HG02798 (cell line): Measurements from ENCODE around the gene AP2A1.

Source experiments
- ATAC-seq: cut with Tn5 transposase; IDR thresholded peaks from one replicate; pipeline ENCODE4 v1.9.1; 2021; ENCODE audit warnings: mild to moderate bottlenecking; ENCODE audit not compliant: unreplicated experiment, poor library complexity

Gene AP2A1

DNA sequence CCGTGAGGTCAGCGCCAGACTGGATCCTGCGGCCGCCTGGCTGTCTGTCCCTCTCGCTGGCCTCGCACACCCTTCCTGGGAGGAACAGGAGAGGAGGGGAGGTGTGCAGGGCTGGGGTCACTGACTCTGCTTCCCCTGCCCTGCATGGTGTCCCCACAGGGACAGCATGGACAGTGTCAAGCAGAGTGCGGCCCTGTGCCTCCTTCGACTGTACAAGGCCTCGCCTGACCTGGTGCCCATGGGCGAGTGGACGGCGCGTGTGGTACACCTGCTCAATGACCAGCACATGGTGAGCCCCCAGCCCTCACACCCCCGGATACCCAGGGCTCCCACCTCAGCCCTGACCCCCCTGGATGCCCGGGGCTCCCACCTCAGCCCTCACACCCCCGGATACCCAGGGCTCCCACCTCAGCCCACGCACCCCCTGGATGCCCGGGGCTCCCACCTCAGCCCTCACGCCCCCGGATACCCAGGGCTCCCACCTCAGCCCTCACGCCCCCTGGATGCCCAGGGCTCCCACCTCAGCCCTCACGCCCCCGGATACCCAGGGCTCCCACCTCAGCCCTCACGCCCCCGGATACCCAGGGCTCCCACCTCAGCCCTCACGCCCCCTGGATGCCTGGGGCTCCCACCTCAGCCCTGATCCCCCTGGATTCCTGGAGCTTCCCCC lies 25.1 kb downstream of the AP2A1 start:
- ATAC-seq, result no peak

DNA sequence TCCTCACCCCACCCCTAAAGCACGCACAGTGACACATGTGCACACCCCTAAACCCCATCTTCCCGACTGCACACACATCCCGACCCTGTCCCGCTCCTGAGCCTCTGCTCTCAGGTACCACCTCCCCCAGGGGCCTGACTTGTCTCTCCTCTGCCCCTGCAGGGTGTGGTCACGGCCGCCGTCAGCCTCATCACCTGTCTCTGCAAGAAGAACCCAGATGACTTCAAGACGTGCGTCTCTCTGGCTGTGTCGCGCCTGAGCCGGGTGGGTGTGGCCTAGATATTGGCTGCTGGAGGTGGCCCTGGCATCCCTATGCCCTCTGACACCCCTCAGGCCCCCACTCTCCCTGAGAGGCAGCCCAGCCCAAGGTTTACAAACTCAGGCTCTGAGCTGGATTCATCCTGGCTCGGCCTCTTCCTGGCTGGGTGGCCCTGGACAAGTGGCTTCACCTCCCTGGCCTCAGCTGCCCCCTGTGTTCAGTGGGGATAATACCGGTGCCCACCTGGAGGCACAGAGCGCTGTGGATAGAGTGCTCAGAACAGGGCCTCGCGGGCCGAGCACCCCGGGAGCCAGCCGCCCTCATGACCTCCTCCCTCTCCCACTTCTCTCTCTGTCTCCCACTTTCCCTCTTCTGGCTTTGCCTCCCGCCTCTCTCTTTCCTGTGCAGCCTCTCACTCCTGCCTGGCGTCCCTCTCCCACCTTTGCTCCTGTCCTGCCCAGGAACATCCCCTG lies 26.2 kb downstream of the AP2A1 start:
- ATAC-seq, result no peak

DNA sequence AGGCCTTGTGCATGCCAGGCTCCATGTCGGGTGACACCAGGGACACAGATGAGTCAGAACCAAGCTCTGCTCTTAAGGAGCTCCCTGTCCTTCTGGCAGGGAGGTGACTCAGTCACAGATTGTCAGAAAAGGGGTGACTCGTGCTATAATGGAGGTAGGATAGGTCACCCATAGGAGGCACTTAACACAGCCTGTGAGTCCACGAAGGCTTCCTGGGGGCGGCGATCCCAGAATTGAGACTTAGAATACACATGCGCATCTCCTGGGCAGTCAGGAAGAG lies 26.7 kb downstream of the AP2A1 start:
- ATAC-seq, result no peak

DNA sequence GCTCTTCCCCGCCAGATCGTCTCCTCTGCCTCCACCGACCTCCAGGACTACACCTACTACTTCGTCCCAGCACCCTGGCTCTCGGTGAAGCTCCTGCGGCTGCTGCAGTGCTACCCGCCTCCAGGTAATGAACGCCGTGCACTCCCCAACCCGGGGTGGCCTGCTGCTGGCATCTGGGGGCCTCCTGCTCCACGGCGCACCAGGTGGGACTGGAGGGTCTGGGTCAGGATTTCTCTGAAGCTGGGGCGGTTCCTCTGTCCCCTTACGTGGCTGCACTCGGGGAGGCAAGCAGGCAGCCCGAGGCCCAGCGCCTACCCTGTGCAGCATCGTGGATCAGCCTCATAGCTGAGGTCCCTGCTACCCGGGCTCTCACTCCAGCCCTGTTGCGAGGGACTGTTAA lies 28.8 kb downstream of the AP2A1 start:
- ATAC-seq, result no peak

DNA sequence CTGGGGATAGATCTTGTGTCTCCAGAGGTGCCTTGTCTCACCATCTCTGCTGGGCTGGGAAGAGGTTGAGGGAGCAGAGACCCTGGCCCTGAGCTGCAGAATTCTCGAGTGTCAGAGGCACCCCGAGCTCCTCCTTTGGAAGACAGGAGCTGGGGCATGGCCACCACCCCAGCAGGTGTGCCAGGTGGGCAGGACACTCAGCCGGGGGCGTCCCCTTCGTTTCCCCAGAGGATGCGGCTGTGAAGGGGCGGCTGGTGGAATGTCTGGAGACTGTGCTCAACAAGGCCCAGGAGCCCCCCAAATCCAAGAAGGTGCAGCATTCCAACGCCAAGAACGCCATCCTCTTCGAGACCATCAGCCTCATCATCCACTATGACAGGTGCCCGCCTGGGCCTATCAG lies 31.8 kb downstream of the AP2A1 start:
- no peak for ATAC-seq

DNA sequence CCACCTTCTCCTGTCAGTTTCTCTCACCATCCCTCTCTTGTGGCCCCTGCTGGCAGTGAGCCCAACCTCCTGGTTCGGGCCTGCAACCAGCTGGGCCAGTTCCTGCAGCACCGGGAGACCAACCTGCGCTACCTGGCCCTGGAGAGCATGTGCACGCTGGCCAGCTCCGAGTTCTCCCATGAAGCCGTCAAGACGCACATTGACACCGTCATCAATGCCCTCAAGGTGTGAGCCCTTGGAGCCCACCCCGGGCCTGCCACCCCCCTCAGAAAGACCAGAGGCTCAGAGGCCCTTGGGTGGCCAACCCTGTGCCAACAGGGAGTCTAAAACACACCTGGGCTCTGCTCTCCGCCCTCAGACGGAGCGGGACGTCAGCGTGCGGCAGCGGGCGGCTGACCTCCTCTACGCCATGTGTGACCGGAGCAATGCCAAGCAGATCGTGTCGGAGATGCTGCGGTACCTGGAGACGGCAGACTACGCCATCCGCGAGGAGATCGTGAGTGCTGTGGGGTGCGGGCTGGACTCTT lies 32.5 kb downstream of the AP2A1 start:
- no peak for ATAC-seq

DNA sequence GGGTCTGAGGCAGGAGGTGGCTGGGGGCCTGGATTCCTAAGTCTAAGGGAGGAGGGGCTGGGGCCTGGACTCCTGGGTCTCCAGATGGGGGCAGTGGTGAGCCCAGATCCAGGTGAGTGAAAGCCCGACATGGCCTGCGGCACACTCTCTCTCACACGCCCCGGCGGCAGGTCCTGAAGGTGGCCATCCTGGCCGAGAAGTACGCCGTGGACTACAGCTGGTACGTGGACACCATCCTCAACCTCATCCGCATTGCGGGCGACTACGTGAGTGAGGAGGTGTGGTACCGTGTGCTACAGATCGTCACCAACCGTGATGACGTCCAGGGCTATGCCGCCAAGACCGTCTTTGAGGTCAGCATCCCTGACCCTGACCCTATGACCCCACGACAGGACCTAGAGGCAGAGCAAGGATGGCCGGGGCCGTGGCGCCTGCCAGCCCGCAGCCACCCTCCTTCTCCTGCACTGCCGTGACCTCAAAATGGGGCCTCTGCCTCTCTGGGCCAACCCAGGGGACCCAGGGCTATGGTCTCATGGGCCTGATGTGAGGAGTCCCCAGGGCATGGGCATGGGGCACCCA lies 33.1 kb downstream of the AP2A1 start:
- ATAC-seq, result no peak

DNA sequence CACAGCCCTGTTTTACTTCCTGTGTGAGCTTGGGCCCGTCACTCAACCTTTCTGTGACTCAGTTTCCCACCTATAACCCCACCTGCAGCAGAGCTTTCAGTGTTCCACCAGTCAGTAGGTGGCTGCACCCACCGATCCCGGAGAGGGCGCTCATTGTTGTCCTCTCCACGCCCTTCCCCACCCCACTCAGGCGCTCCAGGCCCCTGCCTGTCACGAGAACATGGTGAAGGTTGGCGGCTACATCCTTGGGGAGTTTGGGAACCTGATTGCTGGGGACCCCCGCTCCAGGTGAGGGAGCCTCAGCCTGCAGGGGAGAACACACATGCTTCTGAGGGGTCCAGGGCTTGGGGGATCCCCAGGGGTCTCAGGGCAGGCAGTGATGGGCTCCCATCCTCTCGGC lies 34.0 kb downstream of the AP2A1 start:
- ATAC-seq, result no peak

DNA sequence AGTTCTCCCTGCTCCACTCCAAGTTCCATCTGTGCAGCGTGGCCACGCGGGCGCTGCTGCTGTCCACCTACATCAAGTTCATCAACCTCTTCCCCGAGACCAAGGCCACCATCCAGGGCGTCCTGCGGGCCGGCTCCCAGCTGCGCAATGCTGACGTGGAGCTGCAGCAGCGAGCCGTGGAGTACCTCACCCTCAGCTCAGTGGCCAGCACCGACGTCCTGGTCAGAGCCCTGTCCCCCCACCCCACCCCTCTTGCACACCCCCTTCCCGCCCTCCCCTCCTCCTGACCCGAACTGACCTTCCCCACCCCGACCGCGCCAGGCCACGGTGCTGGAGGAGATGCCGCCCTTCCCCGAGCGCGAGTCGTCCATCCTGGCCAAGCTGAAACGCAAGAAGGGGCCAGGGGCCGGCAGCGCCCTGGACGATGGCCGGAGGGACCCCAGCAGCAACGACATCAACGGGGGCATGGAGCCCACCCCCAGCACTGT lies 34.6 kb downstream of the AP2A1 start:
- no peak for ATAC-seq

DNA sequence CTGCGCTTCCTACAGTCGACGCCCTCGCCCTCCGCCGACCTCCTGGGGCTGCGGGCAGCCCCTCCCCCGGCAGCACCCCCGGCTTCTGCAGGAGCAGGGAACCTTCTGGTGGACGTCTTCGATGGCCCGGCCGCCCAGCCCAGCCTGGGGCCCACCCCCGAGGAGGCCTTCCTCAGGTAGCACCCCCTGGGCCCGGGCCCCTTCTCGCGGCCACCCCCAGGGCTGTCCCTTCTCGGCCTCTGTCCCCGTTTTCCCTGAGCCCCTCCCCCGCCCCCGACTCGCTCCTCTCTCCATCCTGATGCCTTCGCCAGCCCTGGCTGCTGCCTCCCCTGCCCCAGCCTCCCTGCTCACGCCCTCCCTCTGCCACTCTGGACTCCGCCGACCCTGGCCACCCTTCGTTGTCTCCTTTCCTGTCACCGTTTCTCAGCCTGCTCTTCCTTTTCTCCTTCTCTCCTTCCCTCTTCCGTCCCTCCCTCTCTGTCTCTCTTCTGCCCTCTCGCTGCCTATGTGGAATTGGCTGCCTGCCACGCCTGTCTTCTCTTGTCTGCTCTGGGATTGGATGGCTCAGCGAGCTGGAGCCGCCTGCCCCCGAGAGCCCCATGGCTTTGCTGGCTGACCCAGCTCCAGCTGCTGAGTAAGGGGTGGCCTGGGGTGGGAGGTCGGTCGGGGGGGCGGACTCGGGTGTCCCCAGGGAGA lies 35.3 kb downstream of the AP2A1 start:
- ATAC-seq, result no peak

DNA sequence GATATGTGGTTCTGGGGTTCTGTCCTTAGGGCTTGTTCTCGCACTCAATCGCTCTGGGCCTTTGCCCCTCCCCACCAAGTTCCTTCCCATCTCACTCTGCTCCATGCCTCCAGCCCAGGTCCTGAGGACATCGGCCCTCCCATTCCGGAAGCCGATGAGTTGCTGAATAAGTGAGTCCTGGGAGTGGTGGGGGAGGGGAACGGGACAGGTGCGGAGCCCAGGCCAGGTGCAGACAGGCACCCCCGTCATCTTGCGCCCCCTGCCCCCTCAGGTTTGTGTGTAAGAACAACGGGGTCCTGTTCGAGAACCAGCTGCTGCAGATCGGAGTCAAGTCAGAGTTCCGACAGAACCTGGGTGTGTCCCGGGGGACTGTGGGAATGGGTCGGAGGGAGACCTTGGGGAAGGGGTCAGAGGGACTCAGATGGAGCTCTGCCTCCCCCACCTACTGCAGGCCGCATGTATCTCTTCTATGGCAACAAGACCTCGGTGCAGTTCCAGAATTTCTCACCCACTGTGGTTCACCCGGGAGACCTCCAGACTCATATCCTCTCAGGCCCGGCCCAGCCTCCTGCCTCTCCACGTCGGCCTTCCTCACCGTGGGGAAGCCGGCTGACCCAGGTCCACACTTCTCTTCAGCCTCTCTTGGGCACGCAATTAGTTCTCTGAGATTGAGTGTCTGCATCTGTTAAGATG lies 36.2 kb downstream of the AP2A1 start:
- ATAC-seq, result no peak

DNA sequence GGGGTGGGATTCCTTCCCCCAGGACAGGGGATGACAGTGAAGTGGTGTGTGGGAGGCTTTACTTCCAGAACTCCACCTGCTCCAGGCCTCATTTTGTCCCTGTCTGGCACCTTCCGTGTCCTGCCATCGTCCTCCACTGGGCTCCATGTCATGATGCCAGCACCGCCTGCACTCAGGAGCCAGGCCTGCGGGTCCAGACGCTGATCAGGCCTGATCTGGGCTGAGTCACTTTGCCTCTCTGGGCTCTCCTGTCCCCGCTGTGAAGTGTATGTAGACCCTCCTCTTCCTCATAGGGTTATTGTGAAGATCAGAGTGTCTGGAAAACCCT lies 36.7 kb downstream of the AP2A1 start:
- no peak for ATAC-seq

DNA sequence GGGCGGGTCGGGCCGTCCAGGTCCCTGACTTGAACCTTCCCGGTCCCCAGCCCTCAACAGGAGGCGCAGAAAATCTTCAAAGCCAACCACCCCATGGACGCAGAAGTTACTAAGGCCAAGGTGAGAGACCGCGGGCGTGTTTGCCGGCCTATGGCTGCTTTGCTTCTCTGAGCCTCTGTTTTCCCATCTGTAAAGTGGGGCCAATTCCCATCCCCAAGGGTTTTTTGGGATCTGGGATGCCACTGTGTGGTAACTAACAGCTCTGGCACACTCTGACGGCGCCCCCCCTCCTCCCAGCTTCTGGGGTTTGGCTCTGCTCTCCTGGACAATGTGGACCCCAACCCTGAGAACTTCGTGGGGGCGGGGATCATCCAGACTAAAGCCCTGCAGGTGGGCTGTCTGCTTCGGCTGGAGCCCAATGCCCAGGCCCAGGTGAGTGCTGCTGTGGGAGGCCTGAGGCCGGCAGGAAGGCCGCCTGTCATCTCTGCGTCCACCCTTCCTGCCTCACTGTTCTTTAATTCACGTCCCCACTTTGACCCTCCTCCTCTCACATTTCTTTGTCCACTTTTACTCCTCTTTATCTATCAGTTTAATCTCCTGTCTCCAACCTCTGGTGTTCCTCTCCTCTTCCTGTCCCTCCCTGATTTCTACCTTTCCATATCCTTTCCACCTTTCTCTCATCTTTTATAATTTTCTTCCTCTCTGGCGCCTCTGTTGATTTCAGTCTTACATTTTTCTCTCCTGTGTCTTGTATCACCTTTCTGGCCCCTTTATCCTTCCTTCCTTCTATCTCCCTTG lies 39.2 kb downstream of the AP2A1 start:
- ATAC-seq, result no peak

DNA sequence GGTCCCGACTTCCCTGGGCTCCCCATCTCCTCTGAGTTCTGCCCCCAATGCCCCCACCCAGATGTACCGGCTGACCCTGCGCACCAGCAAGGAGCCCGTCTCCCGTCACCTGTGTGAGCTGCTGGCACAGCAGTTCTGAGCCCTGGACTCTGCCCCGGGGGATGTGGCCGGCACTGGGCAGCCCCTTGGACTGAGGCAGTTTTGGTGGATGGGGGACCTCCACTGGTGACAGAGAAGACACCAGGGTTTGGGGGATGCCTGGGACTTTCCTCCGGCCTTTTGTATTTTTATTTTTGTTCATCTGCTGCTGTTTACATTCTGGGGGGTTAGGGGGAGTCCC lies 39.8 kb downstream of the AP2A1 start:
- no peak for ATAC-seq

DNA sequence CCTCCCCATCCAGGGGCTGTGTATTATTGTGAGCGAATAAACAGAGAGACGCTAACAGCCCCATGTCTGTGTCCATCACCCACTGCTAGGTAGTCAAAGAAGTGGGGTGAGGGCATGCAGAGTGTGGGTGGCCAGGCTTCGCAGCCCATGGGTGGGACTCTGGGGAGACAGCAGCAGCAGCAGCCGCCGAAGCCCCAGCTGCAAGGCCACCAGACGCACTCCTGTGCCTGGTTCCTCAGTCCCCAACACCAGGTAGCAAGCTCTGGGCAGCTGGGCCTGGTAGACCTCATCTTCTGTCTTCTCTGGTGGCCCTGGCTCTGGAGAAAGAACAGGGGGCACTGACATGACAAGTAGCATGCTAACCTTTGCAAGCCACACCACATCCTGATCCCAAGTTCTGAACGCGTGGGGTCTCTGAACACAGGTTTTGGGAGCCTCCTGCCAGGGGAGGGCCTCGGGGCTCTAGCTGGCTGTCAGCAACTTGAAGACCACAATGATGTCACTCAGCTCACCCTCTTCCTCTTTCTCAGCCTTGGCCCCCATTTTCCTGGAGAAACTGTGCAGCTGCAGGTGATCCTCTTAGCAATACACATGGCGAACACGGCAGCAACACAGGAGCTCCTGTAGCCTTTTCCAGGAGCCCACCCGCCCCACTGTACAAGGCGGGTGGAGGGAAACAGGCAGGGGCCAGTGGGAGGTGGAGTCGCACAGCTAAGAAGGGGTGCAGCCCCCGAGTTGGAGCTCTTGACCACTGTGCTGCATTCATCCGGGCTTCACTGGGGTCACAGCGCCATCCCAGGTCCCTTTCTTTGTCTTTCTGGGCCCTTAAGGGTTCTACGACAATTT lies 40.5 kb downstream of the AP2A1 start:
- no peak for ATAC-seq

DNA sequence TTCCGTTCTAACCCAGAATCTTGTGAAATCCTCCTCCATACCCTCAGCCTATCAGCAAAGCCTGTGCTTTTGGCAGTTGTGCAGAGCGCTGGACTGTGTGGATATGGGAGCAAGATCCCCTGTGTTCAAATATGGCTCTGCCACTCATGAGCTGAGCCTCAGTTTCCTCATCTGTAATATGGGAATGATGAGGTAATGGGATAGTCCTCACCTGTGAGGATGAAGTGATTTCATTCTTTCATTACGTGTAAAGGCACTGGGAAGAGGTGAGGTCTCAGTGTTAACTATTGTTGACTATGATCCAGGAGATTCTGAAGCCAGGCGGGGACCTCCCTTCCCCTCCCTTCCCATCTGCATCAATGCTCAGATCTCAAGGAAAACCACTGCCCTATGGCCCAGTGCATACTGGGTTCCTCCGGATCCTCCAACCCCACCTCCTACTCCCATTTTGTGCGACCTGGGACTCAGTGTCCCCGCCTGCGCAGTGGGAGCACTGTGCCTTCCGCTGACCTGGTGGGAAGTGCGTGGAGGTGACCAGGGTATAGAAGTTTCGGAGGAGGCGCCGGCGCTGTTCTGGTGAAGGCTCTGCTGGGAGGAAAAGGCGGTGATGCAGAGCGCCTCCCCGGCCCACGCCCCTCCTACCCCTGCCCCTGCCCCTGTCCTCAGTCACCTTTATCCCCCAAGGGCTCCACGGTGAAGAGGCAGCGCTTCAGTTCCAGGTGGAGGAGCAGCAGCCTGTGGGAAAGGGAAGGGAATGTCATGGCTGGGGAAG lies 41.3 kb downstream of the AP2A1 start:
- no peak for ATAC-seq

DNA sequence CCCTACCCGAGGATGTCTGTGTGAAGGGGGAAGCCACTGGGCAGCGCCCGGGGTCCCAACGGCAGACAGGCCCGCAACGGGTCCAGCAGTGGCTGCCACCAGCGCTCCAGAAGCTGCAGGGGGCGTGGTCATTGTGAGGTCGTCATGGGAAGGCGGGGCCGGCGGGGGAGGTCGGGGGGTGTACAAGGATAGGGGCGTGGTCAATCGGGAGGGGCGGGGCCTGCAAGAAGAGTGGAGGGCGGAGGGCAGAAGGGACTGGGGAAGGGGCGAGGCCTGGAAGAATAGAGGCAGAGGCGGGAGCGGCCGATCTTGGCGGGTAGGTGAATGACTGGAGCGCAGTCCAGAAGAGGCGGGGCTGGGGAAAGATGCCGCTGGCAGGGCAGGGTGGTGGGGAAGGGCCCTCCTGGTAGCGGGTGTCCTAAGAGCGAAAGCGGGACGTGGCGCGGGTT lies 41.9 kb downstream of the AP2A1 start:
- no peak for ATAC-seq
